Endothelial cell of umbilical vein (primary cell): Measurements from ENCODE around the gene CERS6. TPM values are rescaled to one million over a fixed set of nuclear protein-coding genes. Genes with fewer than 3 reads are reported as not detected.

Source experiments
- BruUV-seq: library from RNA; stranded (reverse); fragments of 400-500 nt; replicated peaks from 2 replicates; lab custom pipeline; 2021; lab: Mats Ljungman, UMichigan
- CTCF ChIA-PET: fragments of 300-600, 350-600 bp; sonication (Branson Sonifier 250); formaldehyde crosslinking; loops from one replicate; lab custom pipeline; 2021; ENCODE audit warnings: antibody characterized with exemption, inconsistent platforms; lab: Charles Lee
- POLR2A ChIA-PET: fragments of 300-600, 350-600 bp; sonication (Branson Sonifier 250); formaldehyde crosslinking; loops from one replicate; lab custom pipeline; 2021; ENCODE audit warnings: antibody characterized with exemption, inconsistent platforms; lab: Charles Lee
- DNase-seq: peaks from one replicate; pipeline ENCODE4 v3.0.0-alpha.2; 2011; ENCODE audit warnings: low read depth, low spot score
- FAIRE-seq: peaks from 2 replicates; lab custom pipeline; 2011; peaks lifted over from hg19 to GRCh38; lab: Jason Lieb, UNC
- H2AFZ ChIP-seq: 2 replicates; pipeline ENCODE4 v1.6.0; 2012; ENCODE audit warnings: low read depth, low read length, control low read depth, inconsistent platforms
- H3K27ac ChIP-seq: 2 replicates; pipeline ENCODE4 v1.5.1; 2011; ENCODE audit warnings: low read depth, mild to moderate bottlenecking, control low read depth, low read length, moderate library complexity; ENCODE audit not compliant: insufficient read depth
- H3K27me3 ChIP-seq, 2 experiments: 2 replicates each; pipeline versions ENCODE4 v1.6.0 to v1.6.1; 2011; ENCODE audit warnings: low read length in 2 of 2, mixed read lengths in 1 of 2; ENCODE audit not compliant: control insufficient read depth in 2 of 2, insufficient read depth in 2 of 2
- H3K36me3 ChIP-seq, 2 experiments: 2 replicates in 1 of 2; 3 replicates in 1 of 2; pipeline ENCODE4 v1.5.1; 2011; ENCODE audit warnings: low read length in 2 of 2, mild to moderate bottlenecking in 1 of 2, moderate library complexity in 1 of 2; ENCODE audit not compliant: control insufficient read depth in 2 of 2, insufficient read depth in 2 of 2; ENCODE audit errors: extremely low read depth in 1 of 2
- H3K4me1 ChIP-seq: 3 replicates; pipeline ENCODE4 v1.5.1; 2011; ENCODE audit warnings: mild to moderate bottlenecking, low read length; ENCODE audit not compliant: control insufficient read depth, insufficient read depth; ENCODE audit errors: extremely low read depth
- H3K4me2 ChIP-seq: 2 replicates; pipeline ENCODE4 v1.6.1; 2011; ENCODE audit warnings: low read length, control low read depth, mixed read lengths; ENCODE audit not compliant: insufficient read depth
- H3K4me3 ChIP-seq, 3 experiments: fragments of 200-600 bp in 1 of 3; sonication (generic), shearing (Covaris generic) in 1 of 3; replicated peaks in 1 of 3; 2 replicates each; pipeline ENCODE4 v1.5.1; 2011 to 2016; ENCODE audit warnings: control low read depth in 3 of 3, low read length in 3 of 3, mild to moderate bottlenecking in 2 of 3, inconsistent platforms in 1 of 3, low read depth in 1 of 3, moderate library complexity in 1 of 3; ENCODE audit not compliant: insufficient read depth in 1 of 3
- H3K79me2 ChIP-seq: 2 replicates; pipeline ENCODE4 v1.6.0; 2012; ENCODE audit warnings: low read length, inconsistent platforms; ENCODE audit not compliant: control insufficient read depth, insufficient read depth
- H3K9ac ChIP-seq: replicated peaks from 2 replicates; pipeline ENCODE3; 2011; ENCODE audit warnings: low read length, control low read depth; ENCODE audit not compliant: insufficient read depth; ENCODE audit errors: extremely low read depth
- H3K9me1 ChIP-seq: replicated peaks from 3 replicates; pipeline ENCODE4 v1.6.0; 2011; ENCODE audit warnings: mild to moderate bottlenecking, low read length; ENCODE audit not compliant: control insufficient read depth, insufficient read depth; ENCODE audit errors: extremely low read depth
- H3K9me3 ChIP-seq: replicated peaks from 2 replicates; pipeline ENCODE4 v1.5.1; 2012; ENCODE audit warnings: low read length, inconsistent platforms; ENCODE audit not compliant: control insufficient read depth, insufficient read depth
- H4K20me1 ChIP-seq: replicated peaks from 2 replicates; pipeline ENCODE3; 2011; ENCODE audit warnings: mild to moderate bottlenecking, low read length; ENCODE audit not compliant: control insufficient read depth, insufficient read depth; ENCODE audit errors: extremely low read depth
- CTCF ChIP-seq, 2 donors: IDR thresholded peaks; 1 replicate in 1 of 2; 2 replicates in 1 of 2; pipeline ENCODE4 v1.5.1; 2011; ENCODE audit warnings: low read length in 2 of 2, mild to moderate bottlenecking in 2 of 2, moderate library complexity in 2 of 2, control low read depth in 1 of 2, inconsistent platforms in 1 of 2, low read depth in 1 of 2; ENCODE audit not compliant: insufficient read depth in 1 of 2; ENCODE audit errors: extremely low read depth in 1 of 2
- EZH2 ChIP-seq: IDR thresholded peaks from 2 replicates; pipeline ENCODE4 v1.6.1; 2012; ENCODE audit warnings: borderline replicate concordance, low read depth, mild to moderate bottlenecking, moderate library complexity, low read length, inconsistent platforms; ENCODE audit not compliant: severe bottlenecking
- FOS ChIP-seq: IDR thresholded peaks from 2 replicates; pipeline ENCODE4 v1.6.1; 2011; ENCODE audit warnings: mild to moderate bottlenecking, low read length, moderate library complexity, borderline replicate concordance; ENCODE audit not compliant: insufficient read depth
- GATA2 ChIP-seq: IDR thresholded peaks from 2 replicates; pipeline ENCODE4 v1.7.0; 2011; ENCODE audit warnings: low read depth, mild to moderate bottlenecking, moderate library complexity, mixed read lengths, low read length; ENCODE audit not compliant: insufficient read length, insufficient read depth
- JUN ChIP-seq: IDR thresholded peaks from 2 replicates; pipeline ENCODE4 v1.6.1; 2011; ENCODE audit warnings: borderline replicate concordance, low read depth; ENCODE audit not compliant: insufficient read length, insufficient read depth
- MAX ChIP-seq: IDR thresholded peaks from 2 replicates; pipeline ENCODE4 v1.6.1; 2011; ENCODE audit not compliant: insufficient read depth, insufficient read length
- MYC ChIP-seq: IDR thresholded peaks from one replicate; pipeline ENCODE4 v1.6.1; 2011; ENCODE audit warnings: mild to moderate bottlenecking, low read depth, low read length
- POLR2A ChIP-seq: IDR thresholded peaks from 2 replicates; pipeline ENCODE4 v1.6.1; 2012; ENCODE audit warnings: low read depth, mild to moderate bottlenecking, control low read depth, low read length
- POLR2AphosphoS5 ChIP-seq: IDR thresholded peaks from 2 replicates; pipeline ENCODE4 v1.6.1; 2012; ENCODE audit warnings: low read depth, mild to moderate bottlenecking, control low read depth, low read length, moderate library complexity; ENCODE audit not compliant: insufficient read depth
- dilution Hi-C: fragments of 300-500 bp; cut with MboI; formaldehyde crosslinking; loops from one replicate; pipeline ENCODE4 v1.15.0; 2019; ENCODE audit warnings: low sequenced_read_pairs; ENCODE audit not compliant: extremely low pct_ligation_motif_present
- intact Hi-C: fragments of 100-400 bp; cut with micrococcal nuclease; formaldehyde crosslinking; loops from one replicate; pipeline ENCODE4 v1.10.0; 2022
- polyA plus RNA-seq, 4 experiments: library from polyadenylated mRNA; depleted of rRNA in 3 of 4; stranded (reverse) in 3 of 4; unstranded in 1 of 4; fragments of >200 nt; gene quantifications; 2 replicates each; pipeline versions ENCODE4 v1.2.1 to v1.2.3, GENCODE V29; 2011 to 2012; ENCODE audit warnings: missing spikeins in 1 of 4
- total RNA-seq: library from RNA; stranded (reverse); gene quantifications from 2 replicates; pipeline ENCODE4 v1.2.3, GENCODE V29; 2021

Gene CERS6
- total and polyA plus RNA-seq, 2 donors (not counting 3 experiments of a cell fraction or from before 2014, with no cell fraction given), result 2.7 to 11.7 TPM

GRCh38 chr2:168602846-168603401, 146.9 kb downstream of the CERS6 start:
- Histone ChIP-seq H3K4me2 (no peak overlapping the region), H3K36me3 (no peaks in the 10 kb centered on the region), H2AFZ (no peak overlapping the region), H3K4me1 (no peaks in the 10 kb centered on the region), H3K9ac (no peak overlapping the region), H4K20me1 (no peaks in the 10 kb centered on the region), H3K27me3 (no peaks in the 10 kb centered on the region), H3K9me3 (no peaks in the 10 kb centered on the region), H3K79me2 (no peaks in the 10 kb centered on the region), H3K27ac (no peak overlapping the region), H3K4me3 (no peak overlapping the region), H3K9me1 (no peaks in the 10 kb centered on the region)
- ChIA-PET POLR2A (no interaction called here), CTCF (interaction anchor here (0.6 to 0.7 kb wide), 2 partner anchors 13 to 65 kb away, joined by 3 read pairs; no protein-coding TSS in a partner anchor)
- intact Hi-C loops (no loop called here), dilution Hi-C loops (no loop called here)
- FAIRE-seq (no peak), DNase-seq (no peak)
- BruUV-seq, result no TSS peak
- TF ChIP-seq POLR2A (no peak), MYC (no peak), GATA2 (no peak), POLR2AphosphoS5 (no peak), MAX (no peak), EZH2 (no peak), FOS (no peak), CTCF (IDR thresholded peaks at IDR 0.05; ENCODE audit: extremely low read depth in 1 of 2, insufficient read depth in 1 of 2, low read depth in 1 of 2, low read length in 2 of 2) (no peak), JUN (no peak)
